HG03442 (cell line): ENCODE data around the gene RNF149.
A peak's percentile ranks its signal among the peaks of the same experiment; 100 is the strongest.
"Not testable (repeated sequence)": the region's sequence is repeated elsewhere in the genome, so short reads cannot be mapped to it uniquely, and the experiment has no call there.

Experiments used
- ATAC-seq: cut with Tn5 transposase; IDR thresholded peaks from one replicate; pipeline ENCODE4 v1.9.1; 2021; ENCODE audit warnings: mild to moderate bottlenecking, moderate library complexity; ENCODE audit not compliant: unreplicated experiment

RNF149 gene, protein sequence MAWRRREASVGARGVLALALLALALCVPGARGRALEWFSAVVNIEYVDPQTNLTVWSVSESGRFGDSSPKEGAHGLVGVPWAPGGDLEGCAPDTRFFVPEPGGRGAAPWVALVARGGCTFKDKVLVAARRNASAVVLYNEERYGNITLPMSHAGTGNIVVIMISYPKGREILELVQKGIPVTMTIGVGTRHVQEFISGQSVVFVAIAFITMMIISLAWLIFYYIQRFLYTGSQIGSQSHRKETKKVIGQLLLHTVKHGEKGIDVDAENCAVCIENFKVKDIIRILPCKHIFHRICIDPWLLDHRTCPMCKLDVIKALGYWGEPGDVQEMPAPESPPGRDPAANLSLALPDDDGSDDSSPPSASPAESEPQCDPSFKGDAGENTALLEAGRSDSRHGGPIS

DNA sequence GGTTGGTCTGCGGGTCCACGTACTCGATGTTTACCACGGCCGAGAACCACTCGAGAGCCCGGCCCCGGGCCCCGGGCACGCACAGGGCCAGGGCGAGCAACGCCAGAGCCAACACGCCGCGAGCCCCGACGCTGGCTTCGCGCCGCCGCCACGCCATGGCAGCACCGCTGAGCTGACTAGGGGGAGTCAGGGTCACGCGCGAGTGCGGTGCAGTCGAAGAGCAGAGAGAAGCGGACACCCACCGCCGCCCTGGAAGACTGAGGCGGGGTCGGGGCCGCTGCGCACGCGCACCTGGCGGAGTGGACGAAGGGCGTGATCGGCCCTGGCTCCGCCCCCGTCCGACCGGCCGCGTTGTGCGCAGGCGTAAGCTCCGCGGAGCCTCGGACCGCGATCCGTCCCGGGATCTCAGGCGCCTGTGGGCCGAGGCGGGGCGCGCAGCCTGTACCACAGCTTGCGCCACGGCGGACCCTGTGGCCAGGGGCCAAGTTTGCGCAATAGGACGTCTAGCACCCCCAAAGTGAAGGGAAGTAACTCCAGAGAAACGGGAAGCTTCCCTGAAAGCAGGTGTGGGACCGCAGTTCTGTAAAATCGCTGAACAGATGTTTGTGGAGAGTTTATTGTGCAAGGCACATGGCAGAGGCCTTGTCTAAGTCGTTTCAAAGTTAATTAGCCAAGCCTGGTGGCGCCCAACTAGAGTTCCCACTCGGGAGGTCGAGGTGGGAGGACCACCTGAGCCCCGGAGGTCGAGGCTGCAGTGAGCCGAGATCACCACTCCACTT is at the start of gene RNF149:
TSS of gene RNF149 (minus strand) at position 270 of the 779 bp plus-strand sequence. CDS start at position 157, 113 bp downstream.
- peak; percentile 63 for ATAC-seq

DNA sequence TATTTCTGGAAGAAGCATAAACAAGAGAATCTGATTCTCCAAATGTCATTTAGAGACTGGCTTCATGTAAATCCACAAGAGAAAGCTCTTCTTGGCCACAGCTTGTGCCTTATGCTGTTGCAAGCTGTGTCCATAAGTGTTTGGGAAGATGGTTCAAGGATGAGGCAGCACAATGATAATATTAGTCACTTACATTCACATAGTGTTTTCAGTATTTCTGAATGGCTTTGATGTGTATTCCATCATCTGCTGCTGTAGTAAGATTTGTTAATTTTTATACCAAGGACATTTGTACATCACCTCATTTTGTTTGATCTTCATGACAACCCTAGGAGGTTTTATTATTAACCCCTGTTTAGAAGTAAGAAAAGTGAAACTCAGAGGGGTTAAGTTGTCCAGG is 48.9 kb upstream of the RNF149 start:
- no peak for ATAC-seq

- no peak for ATAC-seq
Observed at GRCh38 chr2:101356521-101356920, 48.0 kb upstream of the RNF149 start.

GRCh38 chr2:101356055-101356454 is 47.6 kb upstream of the RNF149 start:
- ATAC-seq = no peak

- ATAC-seq = no peak
Observed at GRCh38 chr2:101355401-101356054, 47.0 kb upstream of the RNF149 start.

GRCh38 chr2:101354420-101355311 is 46.2 kb upstream of the RNF149 start:
- ATAC-seq = no peak

DNA sequence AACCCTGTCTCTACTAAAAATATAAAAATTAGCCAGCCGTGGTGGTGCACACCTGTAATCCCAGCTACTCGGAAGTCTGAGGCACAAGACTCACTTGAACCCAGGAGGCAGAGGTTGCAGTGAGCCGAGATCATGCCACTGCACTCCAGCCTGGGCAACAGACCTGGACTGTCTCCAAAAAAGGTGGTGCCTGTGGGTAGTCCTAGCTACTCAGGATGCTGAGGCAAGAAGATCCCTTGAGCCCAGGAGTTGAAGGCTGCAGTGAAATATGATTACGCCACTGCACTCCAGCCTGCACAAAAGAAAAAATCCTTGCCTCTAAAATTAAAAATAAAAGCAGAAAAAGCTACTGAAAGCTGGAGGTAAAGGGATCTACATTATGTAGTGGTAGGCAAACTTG is 44.1 kb upstream of the RNF149 start:
- ATAC-seq = not testable (repeated sequence)

GRCh38 chr2:101351207-101351606 is 42.7 kb upstream of the RNF149 start:
- ATAC-seq = no peak

- no peak for ATAC-seq
Observed at GRCh38 chr2:101349893-101350662, 41.6 kb upstream of the RNF149 start.

DNA sequence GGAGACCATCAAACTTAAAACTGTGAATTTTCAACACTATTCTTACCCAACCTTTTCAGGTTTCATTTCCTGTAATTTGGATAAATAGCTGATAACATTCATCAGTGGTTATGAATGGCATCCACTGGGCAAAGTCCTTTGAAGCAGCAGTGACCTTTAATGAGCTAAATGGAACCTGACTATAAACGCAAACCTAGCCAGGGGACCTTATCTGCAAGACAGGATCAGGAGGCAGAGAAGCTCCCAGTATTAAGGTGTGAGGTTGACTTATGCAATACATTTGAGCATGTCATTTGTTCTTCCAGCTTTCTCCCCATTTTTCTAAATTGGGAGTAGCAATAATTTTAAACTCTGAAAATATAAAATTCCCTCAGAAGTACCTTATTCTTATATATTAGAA is 40.4 kb upstream of the RNF149 start:
- ATAC-seq = no peak

GRCh38 chr2:101346909-101347308 is 38.4 kb upstream of the RNF149 start:
- ATAC-seq = no peak

- no peak for ATAC-seq
Observed at GRCh38 chr2:101344137-101344536, 35.6 kb upstream of the RNF149 start.

DNA sequence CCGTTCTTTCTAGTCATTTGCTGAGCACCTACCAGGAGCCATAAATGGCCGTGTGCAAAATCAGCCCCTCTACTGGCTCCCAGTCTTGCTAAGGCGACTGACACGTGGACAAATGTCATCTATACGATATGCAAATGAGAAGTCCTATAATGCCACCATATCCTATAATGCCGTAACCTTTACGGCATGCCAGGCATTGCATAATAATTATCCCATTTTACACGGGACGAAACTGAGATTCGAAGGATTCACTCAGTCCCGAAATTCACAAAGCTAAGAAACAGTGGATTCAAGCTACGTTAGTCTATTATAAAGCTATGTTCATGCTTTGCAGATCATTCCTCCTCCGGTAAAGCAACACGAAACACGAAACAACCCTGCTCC is 34.1 kb upstream of the RNF149 start:
- no peak for ATAC-seq

DNA sequence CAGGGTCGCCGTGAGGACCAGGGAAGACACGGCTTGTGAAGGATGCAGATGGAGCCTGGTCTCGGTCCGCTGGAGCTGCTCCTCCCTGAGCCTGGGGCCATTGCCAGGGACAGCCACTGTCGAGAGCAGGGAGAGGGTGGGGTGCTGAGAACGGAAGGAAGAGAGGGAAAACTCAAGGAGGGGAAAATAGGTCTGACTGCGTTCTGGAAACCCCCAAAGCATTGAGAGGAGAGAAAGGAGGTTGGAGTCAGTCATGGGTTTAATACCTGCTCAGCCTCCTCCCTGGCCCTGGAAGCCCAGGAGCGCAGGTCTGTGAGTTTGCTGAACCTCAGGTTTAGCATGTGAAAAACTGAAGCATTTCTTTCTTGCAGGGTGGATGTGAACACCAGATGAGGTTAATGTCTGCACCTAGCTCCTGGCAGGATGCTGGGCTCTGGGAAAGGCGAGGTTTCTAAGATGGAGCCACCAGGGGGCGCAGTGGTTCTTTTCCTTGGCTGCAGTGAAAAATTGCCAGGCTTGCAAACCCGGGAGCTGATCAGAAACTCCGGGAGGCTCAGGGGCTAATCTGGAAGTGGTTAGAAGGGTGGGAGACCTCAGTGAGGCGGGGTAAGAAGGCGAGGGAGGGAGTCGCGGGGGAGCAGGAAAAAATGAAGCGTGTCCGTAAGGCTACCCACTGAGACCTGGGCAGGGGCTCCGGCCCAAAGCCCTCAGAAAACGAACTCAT is 33.6 kb upstream of the RNF149 start:
- ATAC-seq = no peak

DNA sequence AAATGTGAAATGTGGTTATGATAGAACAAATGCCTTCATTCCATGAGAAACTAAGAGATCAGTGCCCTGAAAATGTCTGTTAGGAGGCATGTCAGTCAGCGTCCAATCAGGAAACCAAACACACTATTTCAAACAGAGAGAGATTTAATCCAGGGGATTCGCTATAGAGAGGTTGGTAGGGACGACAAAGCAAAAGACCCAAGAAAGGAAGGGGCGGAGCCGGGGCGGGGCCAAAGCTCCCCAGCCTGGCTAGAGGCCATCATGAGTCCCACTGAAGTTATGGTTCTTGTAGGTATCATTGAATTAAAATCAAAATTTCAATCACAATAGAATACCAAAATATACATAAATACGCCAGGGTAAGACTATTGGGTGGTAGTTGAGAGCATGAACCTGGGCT is 32.9 kb upstream of the RNF149 start:
- no peak for ATAC-seq

GRCh38 chr2:101340141-101340551 is 31.6 kb upstream of the RNF149 start:
- no peak for ATAC-seq

DNA sequence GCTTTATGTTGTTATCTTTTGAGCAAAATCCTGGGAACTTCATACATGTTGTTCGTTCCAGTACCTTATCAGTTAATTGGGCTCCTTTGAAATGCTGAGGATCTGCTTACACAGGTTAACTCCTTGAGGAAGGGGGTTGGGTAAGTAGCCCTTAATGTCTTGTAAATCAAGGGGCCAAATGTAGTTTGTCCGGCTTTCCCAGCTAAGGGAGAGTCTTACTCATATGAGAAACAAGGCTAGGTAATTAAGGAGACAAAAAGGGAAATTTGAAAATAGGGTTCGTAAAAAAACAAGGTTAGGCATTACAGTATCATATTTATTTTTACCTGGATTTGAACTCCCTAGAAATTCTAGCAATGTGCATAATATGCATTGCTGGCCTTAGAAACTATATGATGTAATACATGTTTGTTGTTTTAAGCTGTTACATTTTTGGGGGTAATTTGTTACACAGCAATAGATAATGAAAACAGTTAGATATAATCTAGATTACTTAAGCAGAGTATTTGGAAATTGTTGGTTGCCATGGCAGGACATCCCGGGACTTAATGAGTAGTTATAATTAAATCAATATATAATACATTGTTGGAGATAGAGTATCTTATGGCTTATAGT is 30.9 kb upstream of the RNF149 start:
- ATAC-seq = no peak

DNA sequence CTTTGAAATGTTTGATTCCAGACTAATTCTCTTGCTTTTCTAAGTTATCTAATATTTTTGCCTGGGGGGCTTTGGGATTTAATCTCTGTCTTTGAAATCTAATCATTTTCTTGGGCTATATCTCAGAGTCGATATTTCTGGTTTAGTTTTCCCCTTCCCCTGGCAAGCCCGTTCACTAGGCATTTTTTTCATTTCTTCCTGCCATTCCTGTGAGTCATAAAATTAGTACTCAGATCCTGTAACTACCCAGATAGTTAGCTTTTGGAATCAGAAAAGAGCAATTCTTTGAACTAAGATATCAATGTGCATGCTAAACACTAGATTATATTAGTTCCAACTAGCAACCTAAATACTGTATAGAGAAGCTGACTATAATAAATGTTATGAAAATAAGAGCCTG is 29.4 kb upstream of the RNF149 start:
- no peak for ATAC-seq
